Upper lobe of left lung (tissue), 4 donors: Measurements from ENCODE around the gene STIP1.

Experiments
- CTCF ChIP-seq, 6 experiments: fragments of 450-650 bp in 4 of 6; fragments of 200-600 bp in 2 of 6; sonication (generic) in 2 of 6; IDR thresholded peaks; one replicate each; pipeline ENCODE4 v1.5.1; 2016 to 2019; ENCODE audit warnings: antibody characterized with exemption in 6 of 6
- POLR2AphosphoS5 ChIP-seq, 2 donors: sonication (generic); formaldehyde crosslinking; IDR thresholded peaks; one replicate each; pipeline ENCODE4 v1.5.1; 2017; ENCODE audit warnings: antibody characterized with exemption in 2 of 2

- TF ChIP-seq CTCF (IDR thresholded peaks at IDR 0.05) (no peak), POLR2AphosphoS5 (IDR thresholded peaks at IDR 0.05) (no peak)
These were observed 17.0 kb downstream of the STIP1 start for GRCh38 chr11:64202992-64203391.
